GM19438 (cell line): ENCODE data around the gene ZFAND2B.
A peak's percentile ranks its signal among the peaks of the same experiment; 100 is the strongest.

Experiments
- ATAC-seq: cut with Tn5 transposase; IDR thresholded peaks from one replicate; pipeline ENCODE4 v1.9.1; 2021; ENCODE audit warnings: low read depth; ENCODE audit not compliant: unreplicated experiment

Gene ZFAND2B

GRCh38 chr2:219175486-219175885 lies 31.1 kb upstream of the ZFAND2B start:
- ATAC-seq = no peak

DNA sequence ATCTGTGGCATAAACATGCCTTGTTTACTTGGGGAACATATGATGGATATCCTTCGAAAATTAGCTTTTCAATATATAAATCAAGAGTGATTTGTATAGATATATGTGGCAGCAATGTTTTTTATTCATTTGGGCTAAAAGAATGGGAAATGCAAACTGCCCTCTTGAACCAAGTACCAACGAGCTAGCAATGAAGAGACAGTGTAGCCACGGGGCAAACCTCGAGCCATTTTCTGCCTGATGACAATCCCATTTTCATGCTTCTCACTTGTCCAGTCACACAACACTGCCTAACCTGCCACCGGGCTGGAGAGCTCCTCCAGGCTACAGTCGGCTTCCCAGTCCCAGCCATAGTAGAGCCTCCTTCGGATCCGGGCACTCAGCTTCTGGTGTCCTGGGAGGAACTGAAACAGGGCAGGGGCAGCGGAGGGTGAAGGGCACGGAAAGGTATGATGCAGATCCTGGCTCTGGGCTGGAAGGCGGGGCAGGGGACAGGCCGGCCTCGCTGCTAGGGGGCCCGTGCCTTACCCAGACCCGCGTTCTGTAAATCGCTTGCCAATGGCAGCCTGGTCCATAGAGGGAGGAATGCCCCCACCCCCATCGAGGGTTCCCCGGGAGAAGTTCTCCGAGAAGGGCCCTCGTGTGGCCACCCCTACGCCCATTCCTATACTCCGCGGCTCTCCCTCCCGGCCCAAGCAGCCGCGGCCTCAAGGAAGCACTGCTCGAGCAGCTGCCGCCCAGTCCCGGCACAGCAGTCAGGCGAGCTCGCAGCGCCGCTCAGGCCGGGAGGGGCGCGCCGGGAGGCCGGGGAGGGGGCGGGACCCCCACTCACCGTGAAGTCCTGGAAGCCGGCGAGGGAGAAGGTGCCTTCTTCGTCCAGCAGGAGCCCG lies 30.4 kb upstream of the ZFAND2B start:
- ATAC-seq = peak; percentile 33

DNA sequence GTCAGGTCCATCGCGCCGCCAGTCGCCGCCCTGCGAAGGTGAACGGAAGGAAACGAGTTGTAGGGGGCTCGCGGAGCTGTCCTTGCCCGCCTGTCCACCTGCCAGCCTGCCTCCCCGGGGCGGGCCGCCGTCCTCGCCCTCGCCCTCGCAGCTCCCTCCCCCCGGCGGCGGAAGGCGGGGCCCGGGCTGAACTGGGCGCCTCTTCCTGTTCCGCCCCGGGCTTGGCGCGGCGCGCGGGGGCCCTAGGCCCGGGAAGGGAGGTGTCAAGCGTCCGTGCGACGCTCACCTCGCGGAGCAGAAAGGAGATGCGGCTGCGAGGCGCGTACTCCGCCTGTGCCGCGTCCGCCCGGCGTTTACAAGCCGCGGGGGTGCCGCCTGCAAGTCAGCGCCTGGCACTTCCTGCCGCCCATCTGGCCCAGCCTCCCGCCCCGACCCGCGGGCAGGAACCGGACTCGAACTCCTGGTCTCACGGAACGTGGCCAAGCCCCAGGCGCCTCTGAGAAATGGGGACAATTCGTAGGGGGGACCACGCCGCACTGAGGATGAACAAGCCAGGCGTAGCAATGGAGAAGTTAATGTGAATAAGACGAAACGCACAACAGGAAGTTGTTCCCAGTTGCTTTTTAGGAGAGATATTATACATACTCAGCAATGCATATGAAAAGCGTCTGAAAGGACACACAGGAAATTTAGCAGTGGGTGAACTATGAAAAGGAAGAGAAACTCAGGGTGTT lies 29.6 kb upstream of the ZFAND2B start, which contains the start of gene CNPPD1:
Gene CNPPD1, minus strand, starts transcription at position 108 of the 734 bp plus-strand sequence. Its CDS starts 97 bp downstream, at position 11.
- ATAC-seq = peak; percentile 68

GRCh38 chr2:219177552-219178376 lies 28.8 kb upstream of the ZFAND2B start, which contains the start of gene RETREG2:
Gene RETREG2 (plus strand): TSS chr2:219178275. CDS start chr2:219178353, 78 bp downstream.
- ATAC-seq = peak; percentile 44

GRCh38 chr2:219178377-219179175 lies 28.0 kb upstream of the ZFAND2B start:
- peak; percentile 16 for ATAC-seq

- ATAC-seq = no peak
Observed at GRCh38 chr2:219179601-219180465, 26.7 kb upstream of the ZFAND2B start.

DNA sequence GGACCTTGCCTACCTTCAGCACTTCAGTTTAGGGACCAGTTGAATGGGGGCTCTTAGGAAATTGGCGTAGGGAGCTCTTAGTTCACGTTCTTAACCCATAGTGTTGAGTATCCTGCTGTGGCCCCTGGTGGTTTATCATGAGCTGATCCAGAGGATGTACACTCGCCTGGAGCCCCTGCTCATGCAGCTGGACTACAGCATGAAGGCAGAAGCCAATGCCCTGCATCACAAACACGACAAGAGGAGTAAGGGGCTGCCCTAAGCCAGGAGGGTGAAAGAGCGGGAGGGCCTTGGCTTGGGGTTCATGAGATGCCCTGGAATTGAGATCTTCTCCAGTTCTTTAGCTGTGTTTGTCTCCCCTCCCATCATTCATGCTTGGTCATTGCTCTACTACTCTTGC lies 25.6 kb upstream of the ZFAND2B start:
- no peak for ATAC-seq

DNA sequence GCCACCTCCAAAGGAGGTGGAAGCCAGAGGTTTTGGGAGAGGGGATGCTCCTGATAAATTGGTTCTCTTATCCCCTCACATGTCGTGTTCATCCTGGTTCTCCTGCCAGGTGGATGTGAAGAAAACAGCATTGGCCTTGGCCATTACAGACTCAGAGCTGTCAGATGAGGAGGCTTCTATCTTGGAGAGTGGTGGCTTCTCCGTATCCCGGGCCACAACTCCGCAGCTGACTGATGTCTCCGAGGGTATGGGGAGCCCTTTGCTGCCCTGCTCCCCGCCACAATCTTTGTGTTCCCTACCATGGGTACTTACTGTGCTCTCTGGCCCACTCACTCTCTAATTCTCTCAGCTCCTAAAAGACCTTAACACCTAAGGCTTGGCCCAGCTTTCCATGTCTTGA lies 25.1 kb upstream of the ZFAND2B start:
- no peak for ATAC-seq

DNA sequence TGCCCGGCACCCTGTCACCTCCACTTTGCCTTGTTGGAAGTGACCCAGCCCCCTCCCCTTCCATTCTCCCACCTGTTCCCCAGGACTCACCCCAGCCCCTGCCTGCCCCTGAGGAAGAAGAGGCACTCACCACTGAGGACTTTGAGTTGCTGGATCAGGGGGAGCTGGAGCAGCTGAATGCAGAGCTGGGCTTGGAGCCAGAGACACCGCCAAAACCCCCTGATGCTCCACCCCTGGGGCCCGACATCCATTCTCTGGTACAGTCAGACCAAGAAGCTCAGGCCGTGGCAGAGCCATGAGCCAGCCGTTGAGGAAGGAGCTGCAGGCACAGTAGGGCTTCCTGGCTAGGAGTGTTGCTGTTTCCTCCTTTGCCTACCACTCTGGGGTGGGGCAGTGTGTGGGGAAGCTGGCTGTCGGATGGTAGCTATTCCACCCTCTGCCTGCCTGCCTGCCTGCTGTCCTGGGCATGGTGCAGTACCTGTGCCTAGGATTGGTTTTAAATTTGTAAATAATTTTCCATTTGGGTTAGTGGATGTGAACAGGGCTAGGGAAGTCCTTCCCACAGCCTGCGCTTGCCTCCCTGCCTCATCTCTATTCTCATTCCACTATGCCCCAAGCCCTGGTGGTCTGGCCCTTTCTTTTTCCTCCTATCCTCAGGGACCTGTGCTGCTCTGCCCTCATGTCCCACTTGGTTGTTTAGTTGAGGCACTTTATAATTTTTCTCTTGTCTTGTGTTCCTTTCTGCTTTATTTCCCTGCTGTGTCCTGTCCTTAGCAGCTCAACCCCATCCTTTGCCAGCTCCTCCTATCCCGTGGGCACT lies 24.0 kb upstream of the ZFAND2B start:
- ATAC-seq = no peak

DNA sequence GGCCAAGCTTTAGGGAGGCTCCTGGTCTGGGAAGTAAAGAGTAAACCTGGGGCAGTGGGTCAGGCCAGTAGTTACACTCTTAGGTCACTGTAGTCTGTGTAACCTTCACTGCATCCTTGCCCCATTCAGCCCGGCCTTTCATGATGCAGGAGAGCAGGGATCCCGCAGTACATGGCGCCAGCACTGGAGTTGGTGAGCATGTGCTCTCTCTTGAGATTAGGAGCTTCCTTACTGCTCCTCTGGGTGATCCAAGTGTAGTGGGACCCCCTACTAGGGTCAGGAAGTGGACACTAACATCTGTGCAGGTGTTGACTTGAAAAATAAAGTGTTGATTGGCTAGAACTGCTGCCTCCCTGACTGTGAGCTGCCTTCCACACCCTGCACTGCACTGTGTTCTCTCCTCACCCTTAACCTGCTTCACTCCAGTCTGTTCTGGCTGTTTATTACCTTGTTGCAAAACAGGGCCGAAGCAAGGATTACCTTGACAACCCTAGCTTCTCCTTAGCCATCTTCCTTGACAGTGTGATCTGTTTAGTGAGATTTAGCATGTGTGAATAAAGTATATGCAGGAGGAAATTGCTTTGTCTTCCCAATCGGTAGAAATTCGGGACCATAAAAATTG lies 23.3 kb upstream of the ZFAND2B start:
- ATAC-seq = no peak

GRCh38 chr2:219184121-219184520 lies 22.5 kb upstream of the ZFAND2B start:
- no peak for ATAC-seq

DNA sequence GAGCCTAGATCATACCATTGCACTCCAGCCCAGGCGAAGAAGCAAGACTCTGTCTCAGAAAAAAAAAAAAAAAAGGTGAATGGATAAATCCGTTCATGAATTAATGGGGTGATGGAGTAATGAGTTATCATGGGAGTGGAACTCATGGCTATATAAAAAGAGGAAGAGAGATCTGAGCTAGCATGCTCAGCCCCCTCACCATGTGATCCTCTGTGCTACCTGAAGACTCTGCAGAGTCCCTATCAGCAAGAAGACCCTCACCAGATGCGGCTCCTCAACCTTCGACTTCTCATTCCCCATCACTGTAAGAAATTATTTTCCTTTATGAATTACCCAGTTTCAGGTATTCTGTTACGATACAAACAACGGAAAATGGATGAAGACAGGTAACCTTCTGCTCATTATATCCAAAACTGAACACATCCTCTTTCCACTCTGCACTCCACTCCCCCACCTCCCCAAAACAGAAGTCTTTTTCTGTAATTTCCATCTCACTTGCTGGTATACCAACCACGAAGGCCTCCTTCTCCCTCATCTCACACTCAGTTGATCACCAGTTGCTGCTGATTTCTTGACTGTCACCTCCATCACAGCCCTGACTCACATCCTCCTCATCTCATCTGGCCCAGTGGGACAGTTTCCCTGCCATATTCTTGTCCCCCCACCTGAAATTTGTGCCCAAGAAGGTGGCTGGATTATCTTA lies 19.7 kb upstream of the ZFAND2B start:
- ATAC-seq = no peak

GRCh38 chr2:219197388-219197787 lies 9.2 kb upstream of the ZFAND2B start:
- ATAC-seq = no peak

DNA sequence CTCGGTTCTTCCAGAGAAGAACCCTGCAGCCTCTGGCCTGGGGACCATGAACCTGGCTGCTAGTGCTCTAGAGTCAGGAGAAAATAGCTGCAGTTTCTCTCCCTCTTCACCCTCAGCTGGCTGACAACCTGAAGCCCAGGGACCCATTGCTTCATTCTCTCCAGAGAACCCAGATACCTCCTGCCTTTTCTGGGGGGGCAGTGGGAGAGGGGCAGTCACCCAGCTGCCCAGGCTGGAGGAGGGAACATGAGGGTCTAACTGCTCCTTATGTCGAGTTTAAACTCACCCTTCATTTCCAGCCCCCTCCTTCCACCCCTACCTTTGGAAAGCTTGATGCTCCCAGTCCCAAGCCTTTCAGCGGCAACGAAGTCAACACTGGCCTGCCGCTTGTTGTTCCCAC lies 7.6 kb upstream of the ZFAND2B start:
- ATAC-seq = no peak

DNA sequence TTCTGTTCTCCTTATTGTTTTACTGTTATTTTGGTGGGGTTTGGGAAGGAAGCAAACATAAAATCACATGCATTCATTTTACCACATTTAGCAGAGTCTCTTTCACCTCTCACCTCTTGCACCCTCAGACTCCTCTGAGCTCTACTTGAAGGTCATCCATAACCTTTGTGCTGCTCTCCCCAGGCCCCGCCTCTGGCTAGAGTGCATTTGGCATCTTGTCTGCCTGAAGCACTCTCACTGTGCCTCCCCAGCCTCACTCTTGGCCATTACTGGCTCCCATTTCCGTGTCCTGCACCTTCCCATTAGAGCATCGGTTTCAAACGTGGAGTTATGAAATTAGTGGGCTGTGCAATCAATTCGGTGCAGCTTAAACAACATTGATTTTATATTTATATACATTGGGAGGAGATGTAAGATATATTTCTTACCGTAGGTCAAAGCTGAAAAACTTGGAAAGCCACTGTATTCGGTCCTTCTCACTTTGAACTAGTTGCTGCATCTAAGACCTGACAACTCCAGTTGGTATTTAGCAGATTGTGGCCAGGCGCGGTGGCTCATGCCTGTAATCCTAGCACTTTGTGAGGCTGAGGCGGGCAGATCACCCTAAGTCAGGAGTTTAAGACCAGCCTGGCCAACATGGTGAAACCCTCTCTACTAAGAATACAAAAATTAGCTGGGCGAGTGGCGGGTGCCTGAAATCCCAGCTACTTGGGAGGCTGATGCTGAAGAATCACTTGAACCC lies 6.9 kb upstream of the ZFAND2B start:
- ATAC-seq = no peak
